Sigmoid colon (tissue), 7 donors: ENCODE measurements around the gene SDCBP2. TPM values are rescaled to one million over a fixed set of nuclear protein-coding genes. Genes with fewer than 3 reads are reported as not detected.

Experiments used
- DNase-seq: peaks from one replicate; pipeline ENCODE4 v3.0.0-alpha.2; 2019
- H3K27ac ChIP-seq, 4 donors: fragments of 200-600 bp; sonication (generic); one replicate each; pipeline ENCODE4 v1.5.1; 2016 to 2019; ENCODE audit warnings: mild to moderate bottlenecking in 1 of 4
- H3K27me3 ChIP-seq, 3 donors: fragments of 200-600 bp; sonication (generic); one replicate each; pipeline ENCODE4 v1.5.1; 2019; ENCODE audit warnings: mild to moderate bottlenecking in 1 of 3
- H3K36me3 ChIP-seq, 4 donors: fragments of 200-600 bp; sonication (generic); one replicate each; pipeline ENCODE4 v1.5.1; 2016 to 2019
- H3K4me1 ChIP-seq, 4 donors: fragments of 200-600 bp; sonication (generic); one replicate each; pipeline ENCODE4 v1.5.1; 2017 to 2019
- H3K4me3 ChIP-seq, 4 donors: fragments of 200-600 bp; sonication (generic); one replicate each; pipeline ENCODE4 v1.5.1; 2017 to 2019; ENCODE audit warnings: mild to moderate bottlenecking in 2 of 4, moderate library complexity in 1 of 4
- H3K9me3 ChIP-seq, 4 donors: fragments of 200-600 bp in 3 of 4; sonication (generic) in 3 of 4; one replicate each; pipeline versions ENCODE4 v1.5.1 to v1.6.1; 2013 to 2019
- EP300 ChIP-seq, 4 donors: sonication (generic); formaldehyde crosslinking; IDR thresholded peaks; one replicate each; pipeline ENCODE4 v1.6.1; 2017; ENCODE audit warnings: antibody characterized with exemption in 4 of 4
- POLR2A ChIP-seq, 2 donors: fragments of 450-650 bp; IDR thresholded peaks; one replicate each; pipeline ENCODE4 v1.6.1; 2016; ENCODE audit warnings: antibody characterized with exemption in 2 of 2, mild to moderate bottlenecking in 2 of 2, moderate library complexity in 2 of 2
- POLR2AphosphoS5 ChIP-seq, 4 donors: sonication (generic); formaldehyde crosslinking; IDR thresholded peaks; one replicate each; pipeline ENCODE4 v1.6.1; 2017; ENCODE audit warnings: antibody characterized with exemption in 4 of 4
- WGBS, 2 donors: extraction: QIAGEN DNeasy Blood & Tissue Kit; methylation state at CpG; one replicate each; pipeline ENCODE4 v1.1.7; 2013; 5-methylcytosine and 5-hydroxymethylcytosine counted together
- intact Hi-C: fragments of 100-400 bp; cut with DNase I; formaldehyde crosslinking; loops from one replicate; pipeline ENCODE4 v1.15.1; 2023
- polyA plus RNA-seq, 3 donors: library from polyadenylated mRNA; stranded (reverse); fragments of 200-250 nt; gene quantifications; one replicate each; pipeline ENCODE4 v1.2.3, GENCODE V29; 2013
- total RNA-seq, 4 donors: library from RNA; depleted of rRNA; stranded (reverse); fragments of >200 nt; gene quantifications; one replicate each; pipeline ENCODE4 v1.1.0, GENCODE V29; 2016
- TF ChIP-seq, protein P1 (sequence below), 4 experiments: fragments of 450-650 bp in 3 of 4; fragments of 200-600 bp in 1 of 4; IDR thresholded peaks; one replicate each; pipeline ENCODE4 v1.5.1; 2016 to 2019; ENCODE audit warnings: antibody characterized with exemption in 4 of 4, mild to moderate bottlenecking in 3 of 4, moderate library complexity in 2 of 4
- donor health status: healthy with polysubstance abuse.
- donor health status: Bipolar disorder and iron deficiency.
- donor health status: healthy.

Gene SDCBP2
- total and polyA plus RNA-seq, 7 donors, result 1.1 to 724 (median 3.6) TPM

DNA sequence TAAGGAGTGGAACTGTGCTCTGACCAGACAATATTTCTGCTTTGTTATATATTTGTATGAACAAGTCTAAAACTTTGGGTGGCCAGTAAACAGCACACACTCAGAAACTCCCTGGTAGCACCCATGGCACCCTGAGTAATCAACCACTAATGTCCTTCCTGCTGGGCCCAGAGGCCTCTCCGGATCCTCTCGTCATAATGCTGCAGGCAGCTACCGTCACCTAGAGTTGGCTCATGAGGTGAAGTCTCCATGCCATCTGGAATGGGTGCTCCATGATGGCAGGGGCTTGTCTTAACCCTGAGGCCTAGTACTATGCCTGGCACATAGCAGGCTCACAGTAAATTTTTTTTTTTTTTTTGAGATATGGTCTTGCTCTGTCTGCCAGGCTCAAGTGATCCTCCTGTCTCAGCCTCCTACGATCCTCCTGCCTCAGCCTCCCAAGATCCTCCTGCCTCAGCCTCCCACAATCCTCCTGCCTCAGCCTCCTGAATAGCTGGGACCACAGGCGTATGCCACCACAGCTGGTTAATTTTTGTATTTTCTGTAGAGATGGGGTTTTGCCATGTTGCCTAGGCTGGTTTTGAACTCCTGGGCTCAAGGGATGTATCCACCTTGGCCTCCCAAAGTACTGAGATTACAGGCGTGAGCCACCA, 3.0 kb upstream of the SDCBP2 start:
- peaks cover 0 to 38% (median 31%) of the 10 kb centered on the region in 4 donors for H3K4me1 ChIP-seq
- no peak for DNase-seq

DNA sequence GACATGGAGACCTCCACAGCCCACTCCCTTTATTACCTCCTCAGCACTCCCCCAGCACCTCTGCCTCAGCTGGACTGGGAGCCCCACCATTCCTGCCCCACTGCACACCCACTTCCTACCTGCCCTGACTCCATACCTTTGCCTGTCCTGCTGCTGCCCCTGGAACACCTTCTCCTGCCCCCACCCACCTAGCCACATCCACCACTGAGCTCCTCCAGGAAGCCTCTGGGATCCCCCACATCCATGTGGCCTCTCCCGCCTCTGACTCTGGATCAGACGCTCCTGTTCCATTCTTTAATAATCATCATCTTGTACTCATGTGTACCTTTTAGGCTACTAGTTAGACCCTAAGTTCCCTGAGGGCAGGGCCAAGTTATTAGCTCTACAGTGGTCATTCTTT, 2.2 kb upstream of the SDCBP2 start:
- no peaks in the 10 kb centered on the region for H3K36me3 ChIP-seq
- peak overlapping the region in 3 of 4 donors; percentile 20 to 98 (median 98) for H3K27ac ChIP-seq
- 92 to 96% methylated on average over 2 of the region's 2 CpGs for WGBS, 2 donors
- no peak for DNase-seq
- TF ChIP-seq POLR2A (IDR thresholded peaks at IDR 0.05), result no peak
- TF ChIP-seq POLR2AphosphoS5 (IDR thresholded peaks at IDR 0.05), result no peak
- TF ChIP-seq EP300 (IDR thresholded peaks at IDR 0.05), result no peak
- TF ChIP-seq, protein P1, sequence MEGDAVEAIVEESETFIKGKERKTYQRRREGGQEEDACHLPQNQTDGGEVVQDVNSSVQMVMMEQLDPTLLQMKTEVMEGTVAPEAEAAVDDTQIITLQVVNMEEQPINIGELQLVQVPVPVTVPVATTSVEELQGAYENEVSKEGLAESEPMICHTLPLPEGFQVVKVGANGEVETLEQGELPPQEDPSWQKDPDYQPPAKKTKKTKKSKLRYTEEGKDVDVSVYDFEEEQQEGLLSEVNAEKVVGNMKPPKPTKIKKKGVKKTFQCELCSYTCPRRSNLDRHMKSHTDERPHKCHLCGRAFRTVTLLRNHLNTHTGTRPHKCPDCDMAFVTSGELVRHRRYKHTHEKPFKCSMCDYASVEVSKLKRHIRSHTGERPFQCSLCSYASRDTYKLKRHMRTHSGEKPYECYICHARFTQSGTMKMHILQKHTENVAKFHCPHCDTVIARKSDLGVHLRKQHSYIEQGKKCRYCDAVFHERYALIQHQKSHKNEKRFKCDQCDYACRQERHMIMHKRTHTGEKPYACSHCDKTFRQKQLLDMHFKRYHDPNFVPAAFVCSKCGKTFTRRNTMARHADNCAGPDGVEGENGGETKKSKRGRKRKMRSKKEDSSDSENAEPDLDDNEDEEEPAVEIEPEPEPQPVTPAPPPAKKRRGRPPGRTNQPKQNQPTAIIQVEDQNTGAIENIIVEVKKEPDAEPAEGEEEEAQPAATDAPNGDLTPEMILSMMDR (IDR thresholded peaks at IDR 0.05), result no peak
- H3K4me3 ChIP-seq, result no peak overlapping the region
- H3K9me3 ChIP-seq, result no peaks in the 10 kb centered on the region
- intact Hi-C loops, result no loop called here
- H3K4me1 ChIP-seq, result peaks cover 0 to 42% (median 36%) of the 10 kb centered on the region in 4 donors
- H3K27me3 ChIP-seq, result no peaks in the 10 kb centered on the region

More for the DNA sequence above, 3.0 kb upstream of the SDCBP2 start:
- Histone ChIP-seq H3K36me3 (no peaks in the 10 kb centered on the region), H3K4me3 (no peak overlapping the region), H3K9me3 (no peaks in the 10 kb centered on the region), H3K27me3 (no peaks in the 10 kb centered on the region), H3K27ac (no peak overlapping the region)
- WGBS, 2 donors, result 85 to 94% methylated on average over 6 of the region's 6 CpGs
- no peak for TF ChIP-seq POLR2AphosphoS5 (IDR thresholded peaks at IDR 0.05)
- TF ChIP-seq, protein P1 (IDR thresholded peaks at IDR 0.05), result no peak
- no peak for TF ChIP-seq EP300 (IDR thresholded peaks at IDR 0.05)
- TF ChIP-seq POLR2A (IDR thresholded peaks at IDR 0.05), result no peak
- intact Hi-C loops, result no loop called here

DNA sequence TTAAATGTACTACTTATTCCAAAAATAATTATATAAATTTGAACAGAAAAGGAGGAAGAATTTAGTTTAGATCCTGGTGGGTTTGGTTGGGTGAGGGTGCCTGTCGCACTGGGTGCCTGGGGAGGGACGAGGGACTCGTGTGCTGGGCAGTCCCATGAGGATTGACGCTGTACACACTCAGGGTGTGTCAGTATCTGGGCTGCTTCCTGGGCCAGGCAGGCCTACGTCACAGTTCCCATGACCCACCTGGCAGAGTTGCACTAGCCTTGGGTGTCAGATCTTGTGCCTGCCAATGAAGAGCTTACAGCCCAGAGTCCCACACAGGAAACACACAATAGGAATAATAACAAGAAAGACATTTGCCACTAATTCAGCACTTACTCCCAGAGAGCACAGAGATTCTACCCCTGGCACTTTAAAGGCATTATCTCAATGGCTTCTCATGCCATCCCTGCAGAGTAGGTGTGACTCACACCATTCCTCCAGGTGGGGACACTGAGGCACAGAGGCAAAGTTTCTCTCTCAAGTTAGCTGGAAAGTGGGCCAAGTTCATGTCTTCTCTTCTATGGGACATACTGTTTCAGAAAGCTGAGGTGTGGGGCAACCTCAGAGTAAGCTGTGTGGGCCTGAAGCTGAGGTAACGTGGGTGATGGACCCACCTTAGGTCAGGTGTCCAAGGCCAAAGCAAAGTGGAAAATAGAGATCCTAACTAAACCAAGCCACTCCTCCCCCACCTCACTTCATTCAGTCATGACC, 1.3 kb upstream of the SDCBP2 start:
- peak; percentile 84 for DNase-seq
- H3K4me1 ChIP-seq, result peaks cover 0 to 44% (median 39%) of the 10 kb centered on the region in 4 donors
- TF ChIP-seq POLR2AphosphoS5 (IDR thresholded peaks at IDR 0.05) (peak in 1 of 4 donors; percentile 21), POLR2A (IDR thresholded peaks at IDR 0.05) (peak in 1 of 2 donors; percentile 18), EP300 (IDR thresholded peaks at IDR 0.05) (no peak)
- TF ChIP-seq, protein P1 (IDR thresholded peaks at IDR 0.05), result no peak
- 24 to 47% methylated on average over 6 of the region's 6 CpGs for WGBS, 2 donors
- no peaks in the 10 kb centered on the region for H3K27me3 ChIP-seq
- no peaks in the 10 kb centered on the region for H3K9me3 ChIP-seq
- intact Hi-C loops, result no loop called here
- H3K36me3 ChIP-seq, result no peaks in the 10 kb centered on the region
- H3K27ac ChIP-seq, result peak overlapping the region; percentile 20 to 99 (median 98)
- H3K4me3 ChIP-seq, result no peak overlapping the region

DNA sequence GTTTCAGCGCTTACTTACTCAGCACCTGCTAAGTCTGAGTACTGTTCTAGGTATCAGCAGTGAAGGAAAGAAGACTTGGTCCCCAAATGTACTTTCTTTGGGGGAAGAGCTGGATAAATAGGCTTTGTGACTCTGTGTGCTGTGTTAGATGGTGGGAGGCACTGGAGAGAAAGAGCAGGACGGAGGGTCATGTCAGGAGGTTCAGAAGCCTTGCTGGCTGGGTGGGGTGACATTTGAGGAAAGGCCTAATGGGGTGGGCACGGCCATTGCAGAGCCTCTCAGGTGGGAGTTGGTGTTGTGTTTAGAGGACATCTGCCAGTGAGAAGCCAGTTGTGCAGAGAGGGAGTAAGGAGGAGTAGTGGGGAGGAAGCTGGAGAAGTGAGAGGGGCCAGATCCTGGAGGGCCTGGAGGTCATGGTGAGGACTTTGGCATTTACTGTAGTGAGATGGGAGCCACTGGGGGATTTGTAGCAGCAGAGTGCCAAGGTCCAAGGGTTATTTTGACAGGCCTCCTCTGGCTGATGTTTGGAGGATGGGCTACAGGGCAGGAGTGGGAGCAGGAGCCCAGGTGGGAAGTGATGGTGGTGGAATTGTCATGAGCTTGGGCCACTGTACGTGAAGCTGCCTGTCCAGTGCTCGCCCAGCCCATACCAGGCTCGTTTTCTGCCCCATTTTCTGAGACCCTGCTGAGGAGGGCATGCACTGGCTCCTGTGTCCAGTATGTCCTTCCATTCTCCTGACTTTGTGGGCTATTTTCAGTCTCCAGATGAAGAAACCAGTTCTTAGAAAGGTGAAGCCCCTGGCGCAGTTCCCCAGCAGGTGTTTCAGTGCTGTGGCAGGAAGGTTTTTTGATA, 886 bp downstream of the SDCBP2 start:
- H3K27me3 ChIP-seq, result no peaks in the 10 kb centered on the region
- intact Hi-C loops, result loop anchor here (2.0 kb wide), 1 partner anchor 55 kb away; no protein-coding TSS in a partner anchor
- no peaks in the 10 kb centered on the region for H3K36me3 ChIP-seq
- H3K4me1 ChIP-seq, result peaks cover 0 to 51% (median 49%) of the 10 kb centered on the region in 4 donors
- WGBS, 2 donors, result 70 to 86% methylated on average over 7 of the region's 7 CpGs
- DNase-seq, result peak; percentile 49
- peak overlapping the region in 1 of 4 donors; percentile 4 for H3K4me3 ChIP-seq
- no peaks in the 10 kb centered on the region for H3K9me3 ChIP-seq
- TF ChIP-seq POLR2AphosphoS5 (IDR thresholded peaks at IDR 0.05), result no peak
- H3K27ac ChIP-seq, result peak overlapping the region; percentile 97 to 99 (median 98)
